Adipocyte (in vitro differentiated cells): ENCODE data around the gene TMEM252.

ENCODE experiments used
- DNase-seq: peaks from one replicate; pipeline ENCODE4 v3.0.0-alpha.2; 2015; ENCODE audit warnings: low read depth
- H3K27me3 ChIP-seq: replicated peaks from 2 replicates; pipeline ENCODE4 v1.7.0; 2013; ENCODE audit warnings: mild to moderate bottlenecking, low read length, moderate library complexity; ENCODE audit not compliant: control insufficient read depth, insufficient read depth
- H3K36me3 ChIP-seq: 2 replicates; pipeline ENCODE4 v1.7.0; 2013; ENCODE audit warnings: low read length, mild to moderate bottlenecking, moderate library complexity; ENCODE audit not compliant: control insufficient read depth, insufficient read depth, severe bottlenecking
- H3K4me1 ChIP-seq: 2 replicates; pipeline ENCODE4 v1.7.0; 2013; ENCODE audit warnings: mild to moderate bottlenecking, low read length, moderate library complexity; ENCODE audit not compliant: control insufficient read depth, insufficient read depth
- H3K4me3 ChIP-seq: 2 replicates; pipeline ENCODE4 v1.7.0; 2013; ENCODE audit warnings: mild to moderate bottlenecking, low read length, moderate library complexity
- H3K9ac ChIP-seq: 2 replicates; pipeline ENCODE4 v1.7.0; 2013; ENCODE audit warnings: mild to moderate bottlenecking, low read length, moderate library complexity
- H3K9me3 ChIP-seq: 2 replicates; pipeline ENCODE4 v1.7.0; 2013; ENCODE audit warnings: mild to moderate bottlenecking, low read length, moderate library complexity; ENCODE audit not compliant: control insufficient read depth

TMEM252 gene

DNA sequence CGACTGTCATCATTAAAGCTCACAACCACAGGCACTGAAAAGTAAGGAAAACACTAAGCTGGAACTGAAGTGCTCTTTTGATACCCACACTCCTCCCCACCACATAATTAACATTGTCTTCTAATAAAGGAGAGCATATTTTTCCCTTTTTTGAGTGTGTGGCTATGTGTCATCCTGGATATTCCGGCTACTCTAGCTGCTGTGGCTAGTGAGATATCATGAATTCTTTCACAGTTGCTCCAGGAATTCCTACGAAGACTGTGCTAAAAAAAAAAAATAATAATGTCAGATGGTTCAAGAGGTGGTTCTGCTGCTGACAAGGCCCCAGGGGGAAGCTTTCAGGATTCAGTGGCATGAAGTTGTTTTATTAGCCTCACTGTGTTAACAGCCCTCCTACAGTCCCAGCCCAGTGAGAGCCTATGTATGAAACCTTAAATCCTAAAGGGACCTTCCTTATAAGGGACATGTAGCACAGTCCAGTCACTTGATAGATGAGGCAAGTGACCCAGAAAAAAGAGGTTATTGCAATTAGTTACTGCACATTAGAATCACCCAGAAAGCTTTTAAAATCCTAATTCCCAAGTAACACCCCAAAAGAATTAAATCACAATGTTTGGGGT is 46.6 kb downstream of the TMEM252 start:
- DNase-seq, result no peak
- Histone ChIP-seq H3K9ac (no peak overlapping the region), H3K4me1 (peaks cover 14% of the 10 kb centered on the region), H3K27me3 (no peaks in the 10 kb centered on the region), H3K36me3 (no peaks in the 10 kb centered on the region), H3K9me3 (no peaks in the 10 kb centered on the region), H3K4me3 (no peak overlapping the region)

GRCh38 chr9:68493541-68493940 is 47.1 kb downstream of the TMEM252 start:
- no peaks in the 10 kb centered on the region for H3K36me3 ChIP-seq
- no peaks in the 10 kb centered on the region for H3K9me3 ChIP-seq
- no peak overlapping the region for H3K9ac ChIP-seq
- no peak overlapping the region for H3K4me3 ChIP-seq
- H3K27me3 ChIP-seq, result no peaks in the 10 kb centered on the region
- no peak for DNase-seq
- peaks cover 14% of the 10 kb centered on the region for H3K4me1 ChIP-seq

- no peak overlapping the region for H3K9ac ChIP-seq
- DNase-seq, result no peak
- no peaks in the 10 kb centered on the region for H3K36me3 ChIP-seq
- no peak overlapping the region for H3K4me3 ChIP-seq
- H3K4me1 ChIP-seq, result peaks cover 14% of the 10 kb centered on the region
- no peaks in the 10 kb centered on the region for H3K9me3 ChIP-seq
- no peaks in the 10 kb centered on the region for H3K27me3 ChIP-seq
Observed at GRCh38 chr9:68492806-68493205, 47.9 kb downstream of the TMEM252 start.

DNA sequence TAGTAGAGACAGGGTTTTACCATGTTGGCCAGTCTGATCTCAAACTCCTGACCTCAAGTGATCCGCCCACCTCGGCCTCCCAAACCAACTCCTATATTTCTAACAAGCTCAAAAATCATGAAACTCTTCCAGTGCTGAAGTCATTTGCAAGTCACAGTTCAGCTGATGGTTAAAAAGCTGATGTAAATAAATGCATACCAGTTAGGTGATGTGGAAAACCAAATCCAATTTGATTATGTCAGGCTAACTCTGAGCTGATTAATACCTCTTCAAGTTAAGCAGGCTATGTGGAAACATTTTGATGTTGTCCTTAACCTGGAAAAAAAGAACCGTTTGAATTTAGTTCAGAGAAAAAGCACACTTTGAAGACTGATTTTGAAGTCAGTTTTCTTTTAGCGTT is 51.0 kb downstream of the TMEM252 start:
- peaks cover 10% of the 10 kb centered on the region for H3K9me3 ChIP-seq
- no peaks in the 10 kb centered on the region for H3K27me3 ChIP-seq
- H3K4me1 ChIP-seq, result peaks cover 10% of the 10 kb centered on the region
- no peaks in the 10 kb centered on the region for H3K36me3 ChIP-seq
- no peak overlapping the region for H3K4me3 ChIP-seq
- no peak for DNase-seq
- H3K9ac ChIP-seq, result no peak overlapping the region

DNA sequence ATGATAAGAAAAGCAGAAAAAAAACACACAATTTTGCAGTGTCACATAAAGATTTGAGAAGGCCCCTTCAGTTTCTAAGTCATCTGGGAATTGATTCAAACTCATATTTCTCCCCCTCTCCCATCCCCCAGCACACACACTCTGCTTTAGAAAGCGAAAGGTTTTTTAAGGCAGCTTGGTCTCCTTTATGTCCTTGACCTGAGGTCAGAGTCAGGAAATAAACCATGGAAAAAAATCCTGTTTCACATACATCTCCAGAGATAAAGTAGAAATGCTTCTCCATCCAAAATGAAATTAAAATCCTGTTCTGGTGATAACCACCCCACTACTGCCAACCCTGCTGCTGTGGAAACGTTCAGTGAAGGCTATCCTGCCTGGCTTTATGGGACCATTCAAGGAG is 52.6 kb downstream of the TMEM252 start:
- Histone ChIP-seq H3K4me3 (no peak overlapping the region), H3K9ac (no peak overlapping the region), H3K4me1 (no peaks in the 10 kb centered on the region), H3K27me3 (no peaks in the 10 kb centered on the region), H3K9me3 (peaks cover 10% of the 10 kb centered on the region), H3K36me3 (no peaks in the 10 kb centered on the region)
- no peak for DNase-seq
